Kidney epithelial cell (primary cell): Measurements from ENCODE around the gene C5orf46. TPM values are rescaled to one million over a fixed set of nuclear protein-coding genes. Genes with fewer than 3 reads are reported as not detected.

Experiments
- DNase-seq: peaks from one replicate; pipeline ENCODE4 v3.0.0-alpha.2; 2010; ENCODE audit warnings: low read depth
- H3K27me3 ChIP-seq: 2 replicates; pipeline ENCODE4 v1.6.0; 2011; ENCODE audit warnings: low read length; ENCODE audit not compliant: control insufficient read depth, insufficient read depth
- H3K36me3 ChIP-seq: 2 replicates; pipeline ENCODE4 v1.5.1; 2011; ENCODE audit warnings: low read length; ENCODE audit not compliant: control insufficient read depth, insufficient read depth
- H3K4me3 ChIP-seq: 2 replicates; pipeline ENCODE4 v1.5.1; 2011; ENCODE audit warnings: low read depth, mild to moderate bottlenecking, control low read depth, low read length
- total RNA-seq: library from RNA; depleted of rRNA; stranded (reverse); fragments of >200 nt; gene quantifications from 2 replicates; pipeline ENCODE4 v1.2.3, GENCODE V29; 2015
- TF ChIP-seq, protein P1 (sequence below): IDR thresholded peaks from 2 replicates; pipeline ENCODE4 v1.5.1; 2011; ENCODE audit warnings: mild to moderate bottlenecking, moderate library complexity, low read length, control low read depth, inconsistent platforms; ENCODE audit not compliant: insufficient read depth, poor library complexity, severe bottlenecking

C5orf46 gene
- total RNA-seq, 1 donor from 2014 or later, result 2.1 TPM

DNA sequence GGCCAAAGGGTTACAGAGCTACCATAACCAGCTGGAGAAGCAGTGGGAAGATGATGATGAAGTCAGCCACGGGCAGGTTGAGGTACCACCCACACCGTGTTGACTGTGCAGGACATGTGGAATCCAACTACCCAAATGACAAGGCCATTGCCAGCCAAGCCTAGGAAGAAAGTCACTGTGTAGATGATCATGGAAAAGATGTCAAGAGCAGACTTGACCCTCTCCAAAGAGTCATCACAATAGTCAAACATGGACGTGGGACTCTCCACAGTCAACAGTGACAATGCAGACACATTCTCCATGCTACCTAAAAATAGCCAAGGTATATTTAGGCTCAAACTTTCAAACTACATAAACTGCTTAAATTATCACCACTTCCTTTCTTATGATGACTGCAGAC lies 54.0 kb downstream of the C5orf46 start:
- H3K27me3 ChIP-seq, result no peaks in the 10 kb centered on the region
- no peak for DNase-seq
- TF ChIP-seq, protein P1, sequence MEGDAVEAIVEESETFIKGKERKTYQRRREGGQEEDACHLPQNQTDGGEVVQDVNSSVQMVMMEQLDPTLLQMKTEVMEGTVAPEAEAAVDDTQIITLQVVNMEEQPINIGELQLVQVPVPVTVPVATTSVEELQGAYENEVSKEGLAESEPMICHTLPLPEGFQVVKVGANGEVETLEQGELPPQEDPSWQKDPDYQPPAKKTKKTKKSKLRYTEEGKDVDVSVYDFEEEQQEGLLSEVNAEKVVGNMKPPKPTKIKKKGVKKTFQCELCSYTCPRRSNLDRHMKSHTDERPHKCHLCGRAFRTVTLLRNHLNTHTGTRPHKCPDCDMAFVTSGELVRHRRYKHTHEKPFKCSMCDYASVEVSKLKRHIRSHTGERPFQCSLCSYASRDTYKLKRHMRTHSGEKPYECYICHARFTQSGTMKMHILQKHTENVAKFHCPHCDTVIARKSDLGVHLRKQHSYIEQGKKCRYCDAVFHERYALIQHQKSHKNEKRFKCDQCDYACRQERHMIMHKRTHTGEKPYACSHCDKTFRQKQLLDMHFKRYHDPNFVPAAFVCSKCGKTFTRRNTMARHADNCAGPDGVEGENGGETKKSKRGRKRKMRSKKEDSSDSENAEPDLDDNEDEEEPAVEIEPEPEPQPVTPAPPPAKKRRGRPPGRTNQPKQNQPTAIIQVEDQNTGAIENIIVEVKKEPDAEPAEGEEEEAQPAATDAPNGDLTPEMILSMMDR, result no peak
- no peak overlapping the region for H3K4me3 ChIP-seq
- no peaks in the 10 kb centered on the region for H3K36me3 ChIP-seq

DNA sequence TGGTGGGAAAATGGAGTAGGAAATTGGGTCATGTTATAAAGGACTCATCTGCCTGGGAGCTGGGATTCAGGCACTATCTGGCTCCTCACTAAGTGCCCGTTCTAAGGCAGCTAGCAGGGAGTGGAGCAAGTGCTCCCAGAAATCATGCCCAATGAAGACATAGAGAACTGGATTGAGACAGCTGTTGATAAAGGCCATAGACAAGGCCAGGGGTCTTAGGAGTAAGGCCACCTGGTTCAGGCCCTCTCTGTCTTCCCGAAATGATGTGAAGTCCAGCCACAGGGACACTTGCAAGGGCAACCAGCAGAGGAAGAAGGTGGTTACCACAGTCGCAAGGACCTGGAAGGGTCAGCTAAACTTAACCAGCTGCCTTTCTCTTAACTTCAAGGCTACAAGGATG lies 54.8 kb downstream of the C5orf46 start:
- H3K36me3 ChIP-seq, result no peaks in the 10 kb centered on the region
- H3K27me3 ChIP-seq, result no peaks in the 10 kb centered on the region
- DNase-seq, result no peak
- TF ChIP-seq, protein P1, result no peak
- H3K4me3 ChIP-seq, result no peak overlapping the region

DNA sequence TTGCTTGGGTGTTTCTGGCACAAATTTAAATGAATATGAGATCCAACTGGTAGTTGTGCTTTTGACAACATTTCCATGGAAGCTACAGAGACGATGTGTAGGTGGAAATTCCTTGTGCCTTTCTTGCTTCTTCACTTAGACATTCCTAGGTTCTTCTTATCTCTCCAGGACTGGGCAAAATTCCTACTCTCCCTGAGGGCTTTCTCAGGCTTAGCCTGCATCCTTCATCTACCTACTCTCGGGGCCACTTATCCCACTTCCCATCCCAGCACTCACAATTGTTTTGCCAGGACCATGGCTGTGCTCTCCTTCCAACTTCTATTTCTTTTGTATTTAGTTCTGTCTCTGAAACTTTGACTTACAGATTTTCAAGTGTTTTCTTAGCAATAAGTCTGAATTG lies 57.1 kb downstream of the C5orf46 start:
- no peak overlapping the region for H3K4me3 ChIP-seq
- H3K36me3 ChIP-seq, result no peaks in the 10 kb centered on the region
- no peaks in the 10 kb centered on the region for H3K27me3 ChIP-seq
- DNase-seq, result no peak
- TF ChIP-seq, protein P1, result no peak

DNA sequence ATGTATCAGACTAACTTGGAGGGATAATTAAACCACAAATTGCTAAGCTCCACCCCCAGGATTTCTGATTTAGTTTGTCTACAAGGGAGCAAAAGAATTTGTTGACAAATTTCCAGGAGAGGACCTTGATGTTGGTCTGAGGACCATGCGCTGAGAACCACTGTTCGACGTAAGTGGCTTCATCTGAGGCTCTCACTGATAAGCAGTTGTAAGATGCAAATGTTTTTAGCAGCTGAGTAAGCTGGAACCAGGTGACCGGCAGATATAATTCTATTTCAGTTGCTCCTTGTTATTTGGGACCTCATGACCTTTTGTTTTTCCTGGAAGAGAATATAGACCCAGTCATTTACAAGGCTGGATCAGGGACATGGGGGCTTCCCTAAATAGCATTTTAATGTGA lies 60.7 kb downstream of the C5orf46 start:
- Histone ChIP-seq H3K36me3 (no peaks in the 10 kb centered on the region), H3K4me3 (no peak overlapping the region), H3K27me3 (no peaks in the 10 kb centered on the region)
- no peak for DNase-seq
- TF ChIP-seq, protein P1, result no peak

DNA sequence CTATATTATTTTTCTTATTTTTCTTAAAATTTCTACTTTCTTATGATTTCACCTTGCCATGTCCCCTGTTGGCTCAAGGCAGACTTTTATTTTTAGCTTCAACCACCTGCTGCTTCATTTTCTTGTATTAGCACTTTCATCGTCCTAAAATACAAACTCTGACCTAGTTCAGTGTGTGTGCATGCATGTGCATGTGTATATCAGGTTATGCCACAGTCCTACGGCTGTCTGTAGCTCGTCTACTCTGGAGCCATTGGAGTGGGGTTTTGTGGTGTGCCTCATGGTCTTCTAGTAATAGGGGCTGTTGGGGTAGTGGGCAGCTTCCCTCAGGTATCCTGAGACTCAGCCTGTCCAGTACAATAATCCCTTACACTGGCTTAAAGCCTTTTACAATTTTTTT lies 61.5 kb downstream of the C5orf46 start:
- no peak overlapping the region for H3K4me3 ChIP-seq
- TF ChIP-seq, protein P1, result no peak
- H3K36me3 ChIP-seq, result no peaks in the 10 kb centered on the region
- H3K27me3 ChIP-seq, result no peaks in the 10 kb centered on the region
- DNase-seq, result no peak

DNA sequence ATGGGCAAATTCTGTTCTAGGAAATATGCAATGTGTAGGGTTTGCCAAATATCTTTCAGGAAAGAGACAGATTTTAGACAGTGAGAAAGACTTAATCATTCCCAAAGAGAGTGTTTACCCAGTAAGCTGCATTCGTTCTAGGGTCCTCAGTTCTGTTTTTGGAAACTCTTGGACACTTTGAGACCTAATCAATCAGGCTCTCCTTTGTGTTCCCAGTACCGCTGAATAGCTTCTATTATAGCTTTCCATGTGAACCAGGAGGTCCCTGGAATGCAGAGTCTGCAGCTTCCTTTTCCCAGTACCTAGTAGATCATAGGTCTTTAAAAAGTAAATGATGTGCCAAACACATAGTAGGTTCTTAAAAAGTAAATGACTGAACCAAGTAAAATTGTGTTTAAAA lies 63.5 kb downstream of the C5orf46 start:
- TF ChIP-seq, protein P1, result no peak
- Histone ChIP-seq H3K4me3 (no peak overlapping the region), H3K27me3 (no peaks in the 10 kb centered on the region), H3K36me3 (no peaks in the 10 kb centered on the region)
- DNase-seq, result no peak

Other genes starting within 250 kb of the C5orf46 start
- gene JAKMIP2, start 123.8 kb downstream of the C5orf46 start, total RNA-seq, result 0.42 and 0.82 TPM in 2 replicates
- 0.48 TPM in 1 of 2 replicates, not detected in the other for gene SPINK1, start 74.9 kb downstream of the C5orf46 start, total RNA-seq
- not detected in 2 replicates for gene SCGB3A2, start 27.8 kb downstream of the C5orf46 start, total RNA-seq
- gene SPINK5, start 157.4 kb upstream of the C5orf46 start, total RNA-seq, result 0.04 and 5.6 TPM in 2 replicates